ENCODE measurements around the gene IL17RE. TPM values are rescaled to one million over a fixed set of nuclear protein-coding genes. Genes with fewer than 3 reads are reported as not detected.
A peak's percentile ranks its signal among the peaks of the same experiment; 100 is the strongest.

Gene IL17RE
- total RNA-seq, 1 donor from 2014 or later: 21.7 TPM

DNA sequence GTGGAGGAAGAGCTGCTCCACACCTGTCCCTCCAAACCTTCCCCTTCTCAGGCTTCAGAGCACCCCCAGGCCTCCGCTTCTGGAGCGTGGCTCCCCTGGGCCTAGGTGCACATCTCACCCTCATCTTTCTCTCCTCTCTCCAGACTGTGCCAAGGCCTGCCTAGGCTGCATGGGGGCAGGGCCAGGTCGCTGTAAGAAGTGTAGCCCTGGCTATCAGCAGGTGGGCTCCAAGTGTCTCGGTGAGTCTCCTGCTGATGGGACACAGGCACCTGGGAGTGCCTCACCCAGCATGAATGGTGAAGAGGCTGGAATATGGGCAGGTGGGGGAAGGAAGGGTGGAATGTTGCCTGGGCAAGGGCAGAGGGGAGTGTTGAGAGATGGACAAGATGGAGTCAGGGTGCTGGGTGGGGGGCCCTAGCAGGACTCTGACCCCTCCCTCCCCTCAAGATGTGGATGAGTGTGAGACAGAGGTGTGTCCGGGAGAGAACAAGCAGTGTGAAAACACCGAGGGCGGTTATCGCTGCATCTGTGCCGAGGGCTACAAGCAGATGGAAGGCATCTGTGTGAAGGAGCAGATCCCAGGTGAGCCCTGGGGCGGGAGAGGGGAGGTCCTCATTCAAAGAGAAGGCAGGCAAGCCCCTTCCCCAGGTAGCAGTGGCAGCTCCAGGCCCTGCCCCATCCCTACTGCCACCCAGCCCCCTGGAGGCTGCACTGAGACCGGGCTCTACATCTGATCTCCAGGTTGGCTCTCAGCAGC, 40.5 kb downstream of the IL17RE start:
- no peak overlapping the region for H3K4me3 ChIP-seq
- TF ChIP-seq, protein P1, sequence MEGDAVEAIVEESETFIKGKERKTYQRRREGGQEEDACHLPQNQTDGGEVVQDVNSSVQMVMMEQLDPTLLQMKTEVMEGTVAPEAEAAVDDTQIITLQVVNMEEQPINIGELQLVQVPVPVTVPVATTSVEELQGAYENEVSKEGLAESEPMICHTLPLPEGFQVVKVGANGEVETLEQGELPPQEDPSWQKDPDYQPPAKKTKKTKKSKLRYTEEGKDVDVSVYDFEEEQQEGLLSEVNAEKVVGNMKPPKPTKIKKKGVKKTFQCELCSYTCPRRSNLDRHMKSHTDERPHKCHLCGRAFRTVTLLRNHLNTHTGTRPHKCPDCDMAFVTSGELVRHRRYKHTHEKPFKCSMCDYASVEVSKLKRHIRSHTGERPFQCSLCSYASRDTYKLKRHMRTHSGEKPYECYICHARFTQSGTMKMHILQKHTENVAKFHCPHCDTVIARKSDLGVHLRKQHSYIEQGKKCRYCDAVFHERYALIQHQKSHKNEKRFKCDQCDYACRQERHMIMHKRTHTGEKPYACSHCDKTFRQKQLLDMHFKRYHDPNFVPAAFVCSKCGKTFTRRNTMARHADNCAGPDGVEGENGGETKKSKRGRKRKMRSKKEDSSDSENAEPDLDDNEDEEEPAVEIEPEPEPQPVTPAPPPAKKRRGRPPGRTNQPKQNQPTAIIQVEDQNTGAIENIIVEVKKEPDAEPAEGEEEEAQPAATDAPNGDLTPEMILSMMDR (IDR thresholded peaks at IDR 0.05): no peak
- H3K36me3 ChIP-seq: peaks cover 16 to 17% of the 10 kb centered on the region in 2 donors
- H3K9me3 ChIP-seq: no peaks in the 10 kb centered on the region
- H3K4me1 ChIP-seq: peaks cover 5 to 7% of the 10 kb centered on the region in 2 donors
- no peak overlapping the region for H3K27ac ChIP-seq
- intact Hi-C loops (cut with DNase I): no loop called here
- no peaks in the 10 kb centered on the region for H3K27me3 ChIP-seq
- no peak for DNase-seq (ENCODE audit: low spot score in 2 of 2)

- TF ChIP-seq, protein P1 (IDR thresholded peaks at IDR 0.05): no peak
- peaks cover 14 to 15% of the 10 kb centered on the region in 2 donors for H3K36me3 ChIP-seq
- no peaks in the 10 kb centered on the region for H3K9me3 ChIP-seq
- no peak for DNase-seq (ENCODE audit: low spot score in 2 of 2)
- H3K4me1 ChIP-seq: peaks cover 5 to 7% of the 10 kb centered on the region in 2 donors
- no peaks in the 10 kb centered on the region for H3K27me3 ChIP-seq
- intact Hi-C loops (cut with DNase I): no loop called here
- H3K27ac ChIP-seq: no peak overlapping the region
- no peak overlapping the region for H3K4me3 ChIP-seq
Measured at GRCh38 chr3:9944271-9944670, 41.6 kb downstream of the IL17RE start.

DNA sequence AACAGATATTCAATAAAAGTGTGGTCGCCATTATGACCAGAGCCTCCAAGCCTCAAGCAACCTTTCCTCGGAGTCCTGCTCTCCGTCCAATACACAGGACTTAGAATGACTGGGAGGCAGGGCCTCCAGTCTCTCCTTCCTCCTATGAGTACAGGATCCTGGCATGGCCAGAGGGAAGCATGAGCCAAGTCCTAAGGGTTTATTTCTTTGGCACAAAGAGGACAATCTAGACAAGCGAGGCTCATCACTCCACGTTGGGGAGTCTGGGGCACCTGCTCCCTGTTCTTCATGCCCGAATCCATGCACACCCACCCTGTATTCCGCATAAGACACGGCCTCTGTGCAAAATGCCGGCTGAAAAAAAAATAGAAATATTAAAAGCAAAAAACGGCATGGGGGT, 42.7 kb downstream of the IL17RE start:
- Histone ChIP-seq H3K4me1 (peaks cover 5 to 7% of the 10 kb centered on the region in 2 donors), H3K27me3 (no peaks in the 10 kb centered on the region), H3K4me3 (peak overlapping the region in 1 of 2 donors; percentile 80), H3K36me3 (peaks cover 14 to 15% of the 10 kb centered on the region in 2 donors), H3K9me3 (no peaks in the 10 kb centered on the region), H3K27ac (peak overlapping the region in 1 of 2 donors; percentile 81)
- no peak for DNase-seq (ENCODE audit: low spot score in 2 of 2)
- TF ChIP-seq, protein P1 (IDR thresholded peaks at IDR 0.05): no peak
- intact Hi-C loops (cut with DNase I): no loop called here

DNA sequence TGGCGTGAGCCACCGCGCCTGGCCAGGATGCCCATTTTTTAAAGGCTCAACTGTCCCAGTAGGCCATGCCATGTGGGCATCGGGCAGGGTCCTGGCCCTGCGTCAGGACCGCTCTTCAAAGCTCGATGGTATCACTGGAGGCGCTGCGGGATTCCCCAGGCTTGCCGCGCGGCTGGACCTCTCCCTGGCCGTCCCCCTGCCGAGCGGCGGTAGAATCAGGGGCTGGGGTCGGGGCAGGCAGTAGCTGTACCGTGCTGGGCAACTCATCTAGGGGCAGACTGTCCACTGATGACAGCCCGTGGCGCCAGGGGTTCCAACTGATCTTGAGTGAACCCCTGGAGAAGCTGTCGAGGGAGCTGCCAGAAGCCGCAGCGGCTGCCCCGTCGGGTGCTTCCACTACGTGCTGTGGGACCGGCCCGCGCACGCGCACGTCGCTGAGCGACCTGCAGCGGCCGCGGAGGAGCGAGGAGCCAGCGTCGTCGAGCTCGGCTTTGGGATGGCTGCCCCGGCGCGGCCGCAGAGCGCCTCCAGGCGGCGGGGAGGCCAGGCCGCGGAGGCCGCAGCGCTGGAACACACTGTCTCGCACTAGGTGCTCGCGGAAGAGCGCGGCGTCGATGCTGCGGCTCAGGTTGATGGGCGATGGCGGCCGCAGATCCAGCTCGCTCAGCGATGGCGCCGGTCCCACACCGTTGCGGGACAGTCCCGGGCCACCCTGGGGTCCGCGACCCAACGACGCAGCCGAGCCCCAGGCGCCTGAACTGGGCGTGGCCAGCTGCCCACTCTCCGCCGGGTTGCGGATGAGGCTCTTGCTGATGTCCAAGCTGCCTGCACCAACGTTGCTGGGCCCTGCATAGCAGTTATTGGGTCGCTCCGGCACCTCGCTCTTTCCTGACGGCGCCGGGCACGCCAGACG, 43.7 kb downstream of the IL17RE start:
- Histone ChIP-seq H3K4me1 (peaks cover 5 to 7% of the 10 kb centered on the region in 2 donors), H3K4me3 (peak overlapping the region; percentile 76 to 80), H3K27ac (peak overlapping the region; percentile 71 to 81), H3K27me3 (no peaks in the 10 kb centered on the region), H3K9me3 (no peaks in the 10 kb centered on the region), H3K36me3 (peaks cover 6 to 9% of the 10 kb centered on the region in 2 donors)
- intact Hi-C loops (cut with DNase I): loop anchor here (1.0 to 2.0 kb wide), 6 partner anchors 13 to 168 kb away; partner anchors contain the start of genes ARPC4, BRK1, CRELD1 and JAGN1
- DNase-seq (ENCODE audit: low spot score in 2 of 2): peak; percentile 65 to 93
- TF ChIP-seq, protein P1 (IDR thresholded peaks at IDR 0.05): peak; percentile 63 to 88 (median 76)

Data from ascending aorta (tissue), 2 donors.